ENCODE data around the gene MGLL. TPM values are rescaled to one million over a fixed set of nuclear protein-coding genes. Genes with fewer than 3 reads are reported as not detected.

MGLL gene
- total RNA-seq, 1 donor from 2014 or later, result 132 TPM

DNA sequence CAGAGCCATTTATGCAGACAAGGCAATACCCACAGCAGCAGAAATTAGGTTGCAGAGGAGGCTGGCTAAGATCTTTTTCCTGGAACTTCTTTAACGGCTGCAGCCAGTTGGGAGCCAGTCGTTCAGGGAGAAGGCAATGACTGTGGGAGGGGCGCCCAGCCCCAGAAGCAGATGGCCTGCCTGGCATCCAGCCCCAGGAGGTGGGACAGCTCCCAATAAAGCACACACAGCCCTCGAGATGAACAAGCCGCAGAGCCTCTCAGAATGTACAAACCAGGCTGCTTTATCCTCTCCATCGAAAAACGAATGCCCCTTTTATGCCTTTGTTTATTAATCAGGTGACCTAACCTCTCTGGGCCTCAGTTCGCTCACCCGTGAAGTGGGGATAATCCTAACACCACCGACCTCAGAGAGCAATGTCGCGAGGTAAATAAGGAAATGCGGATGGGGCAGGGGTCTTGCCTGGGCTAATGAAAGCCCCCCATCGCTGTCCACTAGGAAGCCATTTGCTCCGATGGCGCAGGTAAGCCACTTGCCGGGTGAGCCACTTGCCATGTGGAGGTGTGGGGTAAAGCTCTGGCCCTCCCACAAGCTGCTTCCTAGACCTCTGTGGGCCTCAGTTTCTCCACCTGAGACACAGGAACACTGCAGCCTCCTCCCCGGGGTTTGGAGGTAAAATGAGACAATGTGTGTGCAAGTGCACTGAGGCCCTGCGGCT, 35.8 kb downstream of the MGLL start:
- H3K27me3 ChIP-seq (ENCODE audit: low read depth), result no peaks in the 10 kb centered on the region
- DNase-seq (peak; percentile 73), ATAC-seq (peak; percentile 37 to 62)
- peaks cover 13% of the 10 kb centered on the region for H3K36me3 ChIP-seq
- H3K9me3 ChIP-seq, result no peaks in the 10 kb centered on the region
- peaks cover 58% of the 10 kb centered on the region for H3K4me1 ChIP-seq
- TF ChIP-seq, protein P1, sequence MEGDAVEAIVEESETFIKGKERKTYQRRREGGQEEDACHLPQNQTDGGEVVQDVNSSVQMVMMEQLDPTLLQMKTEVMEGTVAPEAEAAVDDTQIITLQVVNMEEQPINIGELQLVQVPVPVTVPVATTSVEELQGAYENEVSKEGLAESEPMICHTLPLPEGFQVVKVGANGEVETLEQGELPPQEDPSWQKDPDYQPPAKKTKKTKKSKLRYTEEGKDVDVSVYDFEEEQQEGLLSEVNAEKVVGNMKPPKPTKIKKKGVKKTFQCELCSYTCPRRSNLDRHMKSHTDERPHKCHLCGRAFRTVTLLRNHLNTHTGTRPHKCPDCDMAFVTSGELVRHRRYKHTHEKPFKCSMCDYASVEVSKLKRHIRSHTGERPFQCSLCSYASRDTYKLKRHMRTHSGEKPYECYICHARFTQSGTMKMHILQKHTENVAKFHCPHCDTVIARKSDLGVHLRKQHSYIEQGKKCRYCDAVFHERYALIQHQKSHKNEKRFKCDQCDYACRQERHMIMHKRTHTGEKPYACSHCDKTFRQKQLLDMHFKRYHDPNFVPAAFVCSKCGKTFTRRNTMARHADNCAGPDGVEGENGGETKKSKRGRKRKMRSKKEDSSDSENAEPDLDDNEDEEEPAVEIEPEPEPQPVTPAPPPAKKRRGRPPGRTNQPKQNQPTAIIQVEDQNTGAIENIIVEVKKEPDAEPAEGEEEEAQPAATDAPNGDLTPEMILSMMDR (IDR thresholded peaks at IDR 0.05), result no peak
- H3K27ac ChIP-seq, result no peak overlapping the region
- no peak overlapping the region for H3K4me3 ChIP-seq
- intact Hi-C loops (cut with DNase I), result no loop called here

DNA sequence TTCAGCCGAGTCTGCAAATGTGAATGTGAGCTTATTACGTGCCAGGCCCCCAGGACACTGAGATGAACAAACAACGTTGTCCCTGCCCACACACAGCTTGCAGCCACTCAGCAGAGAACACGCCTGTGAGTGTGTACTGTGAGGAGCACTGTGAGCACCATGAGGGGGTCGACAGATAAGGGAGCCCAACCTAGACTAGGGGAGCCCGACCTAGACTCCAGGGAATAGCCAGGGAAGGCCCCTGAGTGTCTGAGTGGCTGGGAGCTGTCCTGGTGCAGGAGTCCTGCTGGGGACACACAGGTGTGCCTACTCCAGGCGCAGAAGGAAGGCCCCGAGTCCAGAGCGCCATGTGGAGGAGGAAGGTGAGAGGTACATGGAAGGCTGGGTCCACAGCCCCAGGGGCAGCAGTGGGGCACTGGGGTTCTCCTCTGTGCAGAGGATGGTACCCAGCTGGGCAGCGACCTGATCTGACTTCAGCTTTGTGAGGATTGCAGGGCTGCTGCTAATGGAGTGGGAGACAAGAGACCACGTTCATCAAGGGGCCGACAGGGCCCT, 36.5 kb downstream of the MGLL start:
- peak overlapping the region; percentile 64 for H3K27ac ChIP-seq
- TF ChIP-seq, protein P1 (IDR thresholded peaks at IDR 0.05), result no peak
- intact Hi-C loops (cut with DNase I), result no loop called here
- H3K27me3 ChIP-seq (ENCODE audit: low read depth), result no peaks in the 10 kb centered on the region
- H3K9me3 ChIP-seq, result no peaks in the 10 kb centered on the region
- no peak overlapping the region for H3K4me3 ChIP-seq
- peak; percentile 15 for ATAC-seq
- H3K36me3 ChIP-seq, result peaks cover 19% of the 10 kb centered on the region
- no peak for DNase-seq
- H3K4me1 ChIP-seq, result peaks cover 58% of the 10 kb centered on the region

DNA sequence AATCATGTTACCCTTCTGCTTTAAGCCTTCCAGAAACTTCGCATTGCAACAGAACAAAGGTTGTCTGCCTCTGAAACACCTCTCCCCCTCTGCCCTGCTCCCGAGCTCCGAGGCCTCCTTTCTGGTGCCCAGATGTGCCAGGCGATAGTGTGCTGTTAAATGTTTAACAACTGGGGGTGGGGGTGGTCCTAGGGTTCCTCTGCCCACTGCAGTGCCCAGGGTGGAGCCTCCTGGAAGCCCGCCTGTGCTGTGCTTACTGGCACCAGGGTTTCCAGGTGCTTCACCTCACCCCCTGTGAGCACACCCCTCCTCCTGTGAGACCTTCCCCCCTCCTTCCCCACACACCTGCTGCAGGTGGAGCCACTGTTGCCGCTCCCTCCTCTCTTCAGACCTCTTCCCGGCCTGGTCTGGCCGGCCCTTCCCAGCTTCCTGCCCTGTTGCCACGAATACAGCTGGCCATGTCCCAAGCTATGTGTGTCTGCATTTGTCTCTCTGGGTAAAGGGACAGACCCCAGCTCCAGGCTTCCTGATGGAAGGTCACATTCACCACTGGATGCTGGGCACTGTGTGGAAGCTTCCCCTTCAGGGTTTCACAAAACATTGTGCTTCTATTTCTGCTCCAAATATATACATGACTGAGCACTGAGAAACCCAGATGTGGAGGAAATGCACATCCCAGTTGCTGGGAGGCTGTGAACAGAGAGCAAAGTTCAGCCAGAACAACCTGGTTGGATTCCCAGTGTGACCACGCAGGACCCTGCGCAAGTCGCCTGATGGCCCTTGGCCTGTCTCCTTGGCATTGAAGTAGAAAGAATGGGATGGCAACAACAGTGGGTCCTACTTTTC, 37.2 kb downstream of the MGLL start:
- peaks cover 63% of the 10 kb centered on the region for H3K4me1 ChIP-seq
- intact Hi-C loops (cut with DNase I), result no loop called here
- H3K27me3 ChIP-seq (ENCODE audit: low read depth), result no peaks in the 10 kb centered on the region
- DNase-seq (peak; percentile 73), ATAC-seq (peak; percentile 77 to 83)
- TF ChIP-seq, protein P1 (IDR thresholded peaks at IDR 0.05), result no peak
- H3K4me3 ChIP-seq, result no peak overlapping the region
- no peaks in the 10 kb centered on the region for H3K9me3 ChIP-seq
- H3K36me3 ChIP-seq, result peaks cover 25% of the 10 kb centered on the region
- H3K27ac ChIP-seq, result peak overlapping the region; percentile 64

DNA sequence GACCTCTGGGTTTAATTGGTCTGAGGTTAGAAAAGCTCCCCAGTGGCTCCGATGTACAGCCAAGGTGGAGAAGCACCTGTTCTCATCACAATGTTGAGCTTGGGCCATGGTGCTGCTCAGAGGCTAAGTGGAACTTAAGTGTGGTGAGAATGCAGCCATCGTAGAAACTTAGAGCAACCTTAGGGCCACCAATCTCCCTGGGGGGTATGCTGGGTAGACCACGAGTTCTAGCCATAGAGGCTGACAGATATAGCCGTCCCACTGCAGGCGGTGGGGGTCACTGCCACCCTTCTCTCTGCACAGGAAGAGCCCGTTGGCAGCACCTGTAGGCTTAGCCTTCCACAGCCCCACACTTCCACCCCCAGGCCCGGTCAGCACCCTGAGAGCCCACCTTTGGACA, 38.0 kb downstream of the MGLL start:
- H3K27me3 ChIP-seq (ENCODE audit: low read depth), result no peaks in the 10 kb centered on the region
- H3K4me1 ChIP-seq, result peaks cover 70% of the 10 kb centered on the region
- TF ChIP-seq, protein P1 (IDR thresholded peaks at IDR 0.05), result no peak
- peaks cover 25% of the 10 kb centered on the region for H3K36me3 ChIP-seq
- peak overlapping the region; percentile 64 for H3K27ac ChIP-seq
- no peaks in the 10 kb centered on the region for H3K9me3 ChIP-seq
- no peak overlapping the region for H3K4me3 ChIP-seq
- intact Hi-C loops (cut with DNase I), result no loop called here
- ATAC-seq, result no peak
- no peak for DNase-seq

DNA sequence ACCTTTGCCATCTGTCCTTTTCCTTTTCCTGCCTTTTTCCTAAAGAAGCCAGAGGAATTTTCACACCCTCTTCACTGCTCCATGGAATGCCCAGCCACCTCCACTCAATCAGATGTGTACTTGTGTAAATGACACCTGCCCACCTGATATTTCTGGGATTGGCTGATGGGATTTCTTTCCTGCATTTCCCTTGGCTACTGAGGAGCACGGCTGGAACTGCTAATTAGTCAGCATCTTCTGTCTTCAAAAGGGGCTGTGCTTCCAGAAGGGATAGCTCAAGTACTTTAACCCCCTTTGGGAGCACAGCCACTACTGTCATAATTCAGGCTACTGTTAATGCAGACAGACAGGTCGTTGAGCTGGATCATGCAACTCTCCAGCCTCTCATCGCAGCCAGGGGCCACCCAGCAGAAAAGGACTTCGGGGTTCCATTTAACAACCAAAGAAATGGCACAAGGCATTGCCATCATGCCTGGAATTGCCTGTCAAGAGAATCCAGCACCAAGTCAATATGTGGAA, 38.6 kb downstream of the MGLL start:
- ATAC-seq (no peak), DNase-seq (no peak)
- Histone ChIP-seq H3K27me3 (ENCODE audit: low read depth) (no peaks in the 10 kb centered on the region), H3K27ac (no peak overlapping the region), H3K9me3 (no peaks in the 10 kb centered on the region), H3K36me3 (peaks cover 25% of the 10 kb centered on the region), H3K4me3 (no peak overlapping the region), H3K4me1 (peaks cover 71% of the 10 kb centered on the region)
- intact Hi-C loops (cut with DNase I), result no loop called here
- TF ChIP-seq, protein P1 (IDR thresholded peaks at IDR 0.05), result no peak
